OCI-LY7 (cell line): ENCODE measurements around the gene TMC8. TPM values are rescaled to one million over a fixed set of nuclear protein-coding genes. Genes with fewer than 3 reads are reported as not detected.

ENCODE experiments used
- BruUV-seq: library from RNA; stranded (reverse); fragments of 400-500 nt; replicated peaks from 2 replicates; lab custom pipeline; 2021; lab: Mats Ljungman, UMichigan
- CTCF ChIA-PET: fragments of 300-600 bp; sonication (Branson Sonifier 250); formaldehyde crosslinking; loops from one replicate; lab custom pipeline; 2022; ENCODE audit warnings: antibody characterized with exemption; ENCODE audit not compliant: unreplicated experiment; lab: Charles Lee
- POLR2A ChIA-PET: fragments of 300-600 bp; sonication (Branson Sonifier 250); formaldehyde crosslinking; loops from one replicate; lab custom pipeline; 2022; ENCODE audit warnings: antibody characterized with exemption; lab: Charles Lee
- DNase-seq: peaks from one replicate; pipeline ENCODE4 v3.0.0-alpha.2; 2015; ENCODE audit warnings: low spot score
- H2AFZ ChIP-seq: fragments of 200-600 bp; sonication (generic), shearing (Covaris generic); 2 replicates; pipeline ENCODE4 v1.6.1; 2014; ENCODE audit warnings: mild to moderate bottlenecking, antibody characterized with exemption, low read length, moderate library complexity
- H3K27ac ChIP-seq: fragments of 200-600 bp; sonication (generic); 2 replicates; pipeline ENCODE4 v1.5.1; 2014; ENCODE audit warnings: mixed run types, low read depth, mild to moderate bottlenecking, moderate library complexity, low read length, inconsistent platforms; ENCODE audit not compliant: poor library complexity, severe bottlenecking
- H3K36me3 ChIP-seq: fragments of 200-600 bp; sonication (generic); 2 replicates; pipeline ENCODE4 v1.6.1; 2014; ENCODE audit warnings: mild to moderate bottlenecking, antibody characterized with exemption, low read length, moderate library complexity, mixed read lengths; ENCODE audit not compliant: insufficient read depth
- H3K4me1 ChIP-seq: fragments of 200-600 bp; sonication (generic); 2 replicates; pipeline ENCODE4 v1.5.1; 2014; ENCODE audit warnings: mild to moderate bottlenecking, low read length; ENCODE audit not compliant: insufficient read depth, poor library complexity, severe bottlenecking
- H3K4me2 ChIP-seq: fragments of 200-600 bp; sonication (generic); 2 replicates; pipeline ENCODE4 v1.6.1; 2014; ENCODE audit warnings: mild to moderate bottlenecking, low read length
- H3K4me3 ChIP-seq: fragments of 200-600 bp; sonication (generic); 2 replicates; pipeline ENCODE4 v1.5.1; 2014; ENCODE audit warnings: mild to moderate bottlenecking, low read depth, low read length; ENCODE audit not compliant: poor library complexity, severe bottlenecking
- H3K79me2 ChIP-seq: fragments of 200-600 bp; sonication (generic); 2 replicates; pipeline ENCODE4 v1.6.1; 2016; ENCODE audit warnings: low read depth, mild to moderate bottlenecking, low read length, moderate library complexity, mixed read lengths; ENCODE audit not compliant: insufficient read depth
- H3K9me2 ChIP-seq: fragments of 200-600 bp; sonication (generic); 2 replicates; pipeline ENCODE4 v1.6.1; 2016; ENCODE audit warnings: mild to moderate bottlenecking, low read length, mixed read lengths; ENCODE audit not compliant: insufficient read depth
- H3K9me3 ChIP-seq: fragments of 200-600 bp; sonication (generic); 2 replicates; pipeline ENCODE4 v1.6.1; 2014; ENCODE audit warnings: mild to moderate bottlenecking, mixed run types, low read length, mixed read lengths
- H4K20me1 ChIP-seq: fragments of 200-600 bp; sonication (generic); 2 replicates; pipeline ENCODE4 v1.6.1; 2014; ENCODE audit warnings: mild to moderate bottlenecking, antibody characterized with exemption, low read length, moderate library complexity, mixed read lengths; ENCODE audit not compliant: insufficient read depth
- CTCF ChIP-seq: fragments of 200-600 bp; sonication (generic); conservative IDR thresholded peaks from 2 replicates; pipeline ENCODE4 v1.5.1; 2014; ENCODE audit warnings: mild to moderate bottlenecking, antibody characterized with exemption, low read length, moderate library complexity, mixed read lengths
- EZH2phosphoT487 ChIP-seq: fragments of 200-600 bp; sonication (generic); IDR thresholded peaks from 2 replicates; pipeline ENCODE4 v1.6.1; 2018; ENCODE audit warnings: low read depth, borderline replicate concordance, mild to moderate bottlenecking, mixed run types, antibody characterized with exemption, low read length, moderate library complexity, mixed read lengths
- intact Hi-C: fragments of 100-400 bp; cut with micrococcal nuclease; formaldehyde crosslinking; loops from one replicate; pipeline ENCODE4 v1.10.0; 2022; ENCODE audit not compliant: unreplicated experiment
- total RNA-seq, 2 experiments: library from RNA; depleted of rRNA in 1 of 2; stranded (reverse); fragments of >200 nt in 1 of 2; shearing (Covaris generic) in 1 of 2; gene quantifications; 2 replicates each; pipeline ENCODE4 v1.2.3, GENCODE V29; 2014 to 2022

Gene TMC8
- total RNA-seq, 2 experiments from 2014 or later, result 83.8 to 236 TPM

- Histone ChIP-seq H3K27ac (peak within 1 kb of the TSS; percentile 91), H3K79me2 (peaks cover 15% of the 10 kb centered on the region; the same call in 1 of the 2 replicates), H3K9me2 (no peaks in the 10 kb centered on the region), H3K9me3 (no peaks in the 10 kb centered on the region), H3K4me3 (peak within 1 kb of the TSS; percentile 81), H2AFZ (peak within 1 kb of the TSS; percentile 60; the same call in 1 of the 2 replicates), H3K4me2 (peak within 1 kb of the TSS; percentile 96), H3K4me1 (peaks cover 85% of the 10 kb centered on the region), H4K20me1 (0 out of 2 replicates have a peak, but pooled peaks cover 4% of the 10 kb centered on the region), H3K36me3 (peaks cover 18% of the 10 kb centered on the region)
- TF ChIP-seq CTCF (no peak), EZH2phosphoT487 (no peak)
- ChIA-PET CTCF (no interaction called here), POLR2A (interaction anchor here (0.9 to 1.8 kb wide), 4 partner anchors 41 to 170 kb away, joined by 3 to 6 read pairs (median 4); partner anchors contain the start of gene TNRC6C)
- DNase-seq, result peak; percentile 86
- no TSS peak for BruUV-seq
- intact Hi-C loops, result loop anchor here (1.0 to 5.0 kb wide), 2 partner anchors 25 to 681 kb away; no protein-coding TSS in a partner anchor
Observed at GRCh38 chr17:78128551-78129350, 1.8 kb upstream of the TMC8 start, which contains the start of gene TMC6. TSS of gene TMC6 (minus strand) at chr17:78128755. CDS start at chr17:78126832, 1,923 bp downstream.

GRCh38 chr17:78129351-78130089 is 1.1 kb upstream of the TMC8 start:
- CTCF ChIA-PET, result no interaction called here
- H4K20me1 ChIP-seq, result 0 out of 2 replicates have a peak, but pooled peaks cover 4% of the 10 kb centered on the region

More at GRCh38 chr17:78129351-78130089, 1.1 kb upstream of the TMC8 start:
- no peaks in the 10 kb centered on the region for H3K9me3 ChIP-seq
- intact Hi-C loops, result loop anchor here (5.0 kb wide), 3 partner anchors 123 to 1642 kb away; no protein-coding TSS in a partner anchor
- no TSS peak for BruUV-seq
- peak overlapping the region; percentile 96 for H3K4me2 ChIP-seq
- H3K36me3 ChIP-seq, result peaks cover 18% of the 10 kb centered on the region
- H3K27ac ChIP-seq, result peak overlapping the region; percentile 91
- peak; percentile 57 for DNase-seq
- TF ChIP-seq EZH2phosphoT487 (no peak), CTCF (no peak)
- H3K9me2 ChIP-seq, result no peaks in the 10 kb centered on the region
- peaks cover 85% of the 10 kb centered on the region for H3K4me1 ChIP-seq
- peak overlapping the region; percentile 60; the same call in 1 of the 2 replicates for H2AFZ ChIP-seq
- POLR2A ChIA-PET, result interaction anchor here (1.3 to 1.7 kb wide), 3 partner anchors 15 to 171 kb away, joined by 4 to 5 read pairs (median 5); partner anchors contain the start of gene TNRC6C
- peaks cover 15% of the 10 kb centered on the region; the same call in 1 of the 2 replicates for H3K79me2 ChIP-seq
- peak overlapping the region; percentile 81 for H3K4me3 ChIP-seq
